Caco-2 (cell line): ENCODE results near the gene ATXN7L1. TPM values are rescaled to one million over a fixed set of nuclear protein-coding genes. Genes with fewer than 3 reads are reported as not detected.

ENCODE experiments used
- BruUV-seq: library from RNA; stranded (reverse); fragments of 400-500 nt; replicated peaks from 2 replicates; lab custom pipeline; 2021; lab: Mats Ljungman, UMichigan
- CTCF ChIA-PET: fragments of 300-600 bp; sonication (Branson Sonifier 250); formaldehyde crosslinking; loops from one replicate; lab custom pipeline; 2022; ENCODE audit warnings: antibody characterized with exemption; lab: Charles Lee
- POLR2A ChIA-PET: fragments of 300-600 bp; sonication (Branson Sonifier 250); formaldehyde crosslinking; loops from one replicate; lab custom pipeline; 2022; ENCODE audit warnings: antibody characterized with exemption; lab: Charles Lee
- DNase-seq, 2 experiments: peaks; one replicate each; pipeline versions ENCODE4 v3.0.0 to v3.0.0-alpha.2; 2020 to 2022
- H3K27me3 ChIP-seq: replicated peaks from 2 replicates; pipeline ENCODE4 v1.6.0; 2011; ENCODE audit warnings: low read length; ENCODE audit not compliant: control insufficient read depth, insufficient read depth
- H3K36me3 ChIP-seq: 2 replicates; pipeline ENCODE4 v1.5.1; 2011; ENCODE audit warnings: low read length; ENCODE audit not compliant: control insufficient read depth, insufficient read depth
- H3K4me1 ChIP-seq: fragments of 250-450 bp; sonication (Bioruptor Pico); 2 replicates; pipeline ENCODE4 v1.5.1; 2020; ENCODE audit warnings: mild to moderate bottlenecking
- H3K4me3 ChIP-seq: 2 replicates; pipeline ENCODE4 v1.5.1; 2011; ENCODE audit warnings: low read depth, mild to moderate bottlenecking, control low read depth, low read length
- H3K9me3 ChIP-seq: fragments of 250-450 bp; sonication (Bioruptor Pico); 2 replicates; pipeline ENCODE4 v1.5.1; 2020; ENCODE audit warnings: mild to moderate bottlenecking, moderate library complexity
- H3K27ac Mint-ChIP-seq: one replicate; pipeline ENCODE4 v1.8.0; 2022; ENCODE audit warnings: mixed read lengths; ENCODE audit not compliant: unreplicated experiment
- H3K27me3 Mint-ChIP-seq: one replicate; pipeline ENCODE4 v1.8.0; 2022; ENCODE audit warnings: mixed read lengths; ENCODE audit not compliant: insufficient read depth, unreplicated experiment
- H3K36me3 Mint-ChIP-seq: one replicate; pipeline ENCODE4 v1.8.0; 2022; ENCODE audit warnings: mild to moderate bottlenecking, mixed read lengths; ENCODE audit not compliant: insufficient read depth, unreplicated experiment
- H3K4me1 Mint-ChIP-seq: one replicate; pipeline ENCODE4 v1.8.0; 2022; ENCODE audit warnings: low read depth, mixed read lengths; ENCODE audit not compliant: unreplicated experiment
- H3K4me3 Mint-ChIP-seq: one replicate; pipeline ENCODE4 v1.8.0; 2022; ENCODE audit warnings: mild to moderate bottlenecking, moderate library complexity, mixed read lengths; ENCODE audit not compliant: unreplicated experiment
- H3K9me3 Mint-ChIP-seq: one replicate; pipeline ENCODE4 v1.8.0; 2022; ENCODE audit warnings: mixed read lengths; ENCODE audit not compliant: unreplicated experiment
- intact Hi-C: fragments of 100-400 bp; cut with micrococcal nuclease; formaldehyde crosslinking; loops from one replicate; pipeline ENCODE4 v1.10.0; 2022; ENCODE audit not compliant: unreplicated experiment
- total RNA-seq: library from RNA; stranded (reverse); gene quantifications from 2 replicates; pipeline ENCODE4 v1.2.3, GENCODE V29; 2022
- TF ChIP-seq, protein P1 (sequence below), 2 experiments: fragments of 200-600 bp in 1 of 2; IDR thresholded peaks; 1 replicate in 1 of 2; 2 replicates in 1 of 2; pipeline versions ENCODE4 v1.5.1 to v1.8.0; 2011 to 2022; ENCODE audit warnings: antibody characterized with exemption in 1 of 2, control low read depth in 1 of 2, inconsistent platforms in 1 of 2, low read depth in 1 of 2, low read length in 1 of 2, mild to moderate bottlenecking in 1 of 2, moderate library complexity in 1 of 2; ENCODE audit not compliant: insufficient read depth in 1 of 2, severe bottlenecking in 1 of 2, unreplicated experiment in 1 of 2

ATXN7L1 gene
- total RNA-seq, 1 experiment from 2014 or later: 14.1 TPM

DNA sequence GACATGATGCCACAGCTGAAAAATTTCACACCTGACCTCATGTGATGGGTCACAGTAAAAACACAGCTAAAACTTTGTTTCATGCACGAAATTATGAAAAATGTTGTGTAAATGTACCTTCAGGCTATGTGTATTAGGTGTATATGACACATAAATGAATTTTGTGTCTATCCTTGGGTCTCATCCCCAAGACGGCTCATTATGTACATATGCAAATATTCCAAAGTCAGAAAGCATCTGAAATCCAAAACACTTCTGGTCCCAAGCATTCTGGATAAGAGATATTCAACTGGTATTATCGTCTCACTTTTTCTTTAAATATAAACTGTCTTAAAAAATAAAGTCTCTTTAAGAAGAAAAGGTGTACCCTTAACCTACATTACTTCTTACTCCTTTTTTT, 145.4 kb downstream of the ATXN7L1 start:
- H3K27me3 ChIP-seq: no peaks in the 10 kb centered on the region
- intact Hi-C loops: no loop called here
- POLR2A ChIA-PET: no interaction called here
- Mint-ChIP-seq H3K27me3 (no peaks in the 10 kb centered on the region), H3K4me1 (peaks cover 12% of the 10 kb centered on the region), H3K36me3 (no peaks in the 10 kb centered on the region), H3K9me3 (peaks cover 11% of the 10 kb centered on the region), H3K4me3 (no peak overlapping the region), H3K27ac (no peak overlapping the region)
- TF ChIP-seq, protein P1, sequence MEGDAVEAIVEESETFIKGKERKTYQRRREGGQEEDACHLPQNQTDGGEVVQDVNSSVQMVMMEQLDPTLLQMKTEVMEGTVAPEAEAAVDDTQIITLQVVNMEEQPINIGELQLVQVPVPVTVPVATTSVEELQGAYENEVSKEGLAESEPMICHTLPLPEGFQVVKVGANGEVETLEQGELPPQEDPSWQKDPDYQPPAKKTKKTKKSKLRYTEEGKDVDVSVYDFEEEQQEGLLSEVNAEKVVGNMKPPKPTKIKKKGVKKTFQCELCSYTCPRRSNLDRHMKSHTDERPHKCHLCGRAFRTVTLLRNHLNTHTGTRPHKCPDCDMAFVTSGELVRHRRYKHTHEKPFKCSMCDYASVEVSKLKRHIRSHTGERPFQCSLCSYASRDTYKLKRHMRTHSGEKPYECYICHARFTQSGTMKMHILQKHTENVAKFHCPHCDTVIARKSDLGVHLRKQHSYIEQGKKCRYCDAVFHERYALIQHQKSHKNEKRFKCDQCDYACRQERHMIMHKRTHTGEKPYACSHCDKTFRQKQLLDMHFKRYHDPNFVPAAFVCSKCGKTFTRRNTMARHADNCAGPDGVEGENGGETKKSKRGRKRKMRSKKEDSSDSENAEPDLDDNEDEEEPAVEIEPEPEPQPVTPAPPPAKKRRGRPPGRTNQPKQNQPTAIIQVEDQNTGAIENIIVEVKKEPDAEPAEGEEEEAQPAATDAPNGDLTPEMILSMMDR (IDR thresholded peaks at IDR 0.05; ENCODE audit: insufficient read depth in 1 of 2, low read depth in 1 of 2, low read length in 1 of 2, severe bottlenecking in 1 of 2, unreplicated experiment in 1 of 2): no peak
- BruUV-seq: no TSS peak
- 0 out of 2 replicates have a peak, but pooled peaks cover 3% of the 10 kb centered on the region for H3K4me1 ChIP-seq
- no peaks in the 10 kb centered on the region for H3K9me3 ChIP-seq
- H3K36me3 ChIP-seq: no peaks in the 10 kb centered on the region
- CTCF ChIA-PET: no interaction called here
- H3K4me3 ChIP-seq: no peak overlapping the region
- DNase-seq: no peak

DNA sequence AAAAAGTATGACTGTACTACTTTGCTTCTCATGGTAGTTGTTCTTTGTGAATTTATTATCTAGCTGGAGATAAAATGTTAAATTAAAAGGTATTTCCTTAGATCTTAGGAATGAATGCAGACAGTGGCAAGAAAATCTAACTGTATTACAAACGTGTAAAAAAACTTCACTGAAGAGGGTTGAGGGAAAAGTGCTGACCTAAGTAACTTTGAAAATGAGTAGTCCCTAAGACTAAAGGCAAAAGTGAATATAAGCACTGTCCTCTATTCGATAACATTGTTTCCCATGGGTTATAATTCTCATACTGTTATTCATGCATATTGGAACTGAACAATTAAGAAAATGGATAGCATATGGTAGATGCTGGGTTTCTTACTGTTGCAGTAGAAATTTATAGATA, 148.4 kb downstream of the ATXN7L1 start:
- Mint-ChIP-seq H3K4me3 (no peak overlapping the region), H3K9me3 (no peaks in the 10 kb centered on the region), H3K27ac (no peak overlapping the region), H3K36me3 (no peaks in the 10 kb centered on the region), H3K4me1 (no peaks in the 10 kb centered on the region), H3K27me3 (no peaks in the 10 kb centered on the region)
- Histone ChIP-seq H3K36me3 (no peaks in the 10 kb centered on the region), H3K9me3 (no peaks in the 10 kb centered on the region), H3K27me3 (no peaks in the 10 kb centered on the region), H3K4me1 (no peaks in the 10 kb centered on the region), H3K4me3 (no peak overlapping the region)
- no TSS peak for BruUV-seq
- TF ChIP-seq, protein P1 (IDR thresholded peaks at IDR 0.05; ENCODE audit: insufficient read depth in 1 of 2, low read depth in 1 of 2, low read length in 1 of 2, severe bottlenecking in 1 of 2, unreplicated experiment in 1 of 2): no peak
- ChIA-PET POLR2A (no interaction called here), CTCF (no interaction called here)
- intact Hi-C loops: no loop called here
- no peak for DNase-seq

- intact Hi-C loops: no loop called here
- CTCF ChIA-PET: interaction anchor here (0.6 kb wide), 1 partner anchor 1081 kb away, joined by 3 read pairs; no protein-coding TSS in a partner anchor
- no peaks in the 10 kb centered on the region for H3K36me3 Mint-ChIP-seq
- no peaks in the 10 kb centered on the region for H3K36me3 ChIP-seq
- no peaks in the 10 kb centered on the region for H3K4me1 Mint-ChIP-seq
- no peaks in the 10 kb centered on the region for H3K9me3 ChIP-seq
- no peak overlapping the region for H3K4me3 ChIP-seq
- no peaks in the 10 kb centered on the region for H3K27me3 Mint-ChIP-seq
- no TSS peak for BruUV-seq
- H3K4me1 ChIP-seq: no peaks in the 10 kb centered on the region
- H3K9me3 Mint-ChIP-seq: no peaks in the 10 kb centered on the region
- POLR2A ChIA-PET: no interaction called here
- H3K27me3 ChIP-seq: no peaks in the 10 kb centered on the region
- no peak for DNase-seq
- H3K27ac Mint-ChIP-seq: no peak overlapping the region
- TF ChIP-seq, protein P1 (IDR thresholded peaks at IDR 0.05; ENCODE audit: insufficient read depth in 1 of 2, low read depth in 1 of 2, low read length in 1 of 2, severe bottlenecking in 1 of 2, unreplicated experiment in 1 of 2): no peak
- H3K4me3 Mint-ChIP-seq: no peak overlapping the region
Observed at GRCh38 chr7:105724688-105725087, 151.7 kb downstream of the ATXN7L1 start.
